Muscle of leg (tissue), 16 donors: ENCODE results near the gene MBOAT1. TPM values are rescaled to one million over a fixed set of nuclear protein-coding genes. Genes with fewer than 3 reads are reported as not detected.

Experiments used
- DNase-seq: peaks from one replicate; pipeline ENCODE4 v3.0.0; 2013
- H3K27ac ChIP-seq: one replicate; pipeline ENCODE4 v1.5.1; 2013; ENCODE audit warnings: mild to moderate bottlenecking, low read length, control low read depth
- H3K27me3 ChIP-seq: one replicate; pipeline ENCODE4 v1.6.1; 2013; ENCODE audit warnings: low read length; ENCODE audit not compliant: control insufficient read depth, insufficient read depth
- H3K36me3 ChIP-seq: one replicate; pipeline ENCODE4 v1.6.1; 2013; ENCODE audit warnings: low read length; ENCODE audit not compliant: control insufficient read depth, insufficient read depth
- H3K4me1 ChIP-seq: one replicate; pipeline ENCODE4 v1.6.1; 2013; ENCODE audit warnings: low read length; ENCODE audit not compliant: control insufficient read depth, insufficient read depth
- H3K4me3 ChIP-seq: one replicate; pipeline ENCODE4 v1.5.1; 2013; ENCODE audit warnings: low read length, control low read depth
- H3K9me3 ChIP-seq: replicated peaks from 2 replicates; pipeline ENCODE4 v1.6.1; 2013; ENCODE audit warnings: low read depth, low read length; ENCODE audit not compliant: control insufficient read depth
- WGBS: methylation state at CpG from one replicate; pipeline ENCODE4 v1.1.5; 2013; ENCODE audit warnings: missing lambda C conversion rate; ENCODE audit not compliant: insufficient coverage; 5-methylcytosine and 5-hydroxymethylcytosine counted together
- long read RNA-seq, 11 donors: transcript quantifications; one replicate each; lab custom pipeline, GENCODE V29; 2026
- polyA plus RNA-seq, 8 donors: library from polyadenylated mRNA; unstranded; fragments of 120-200 nt; gene quantifications; one replicate each; pipeline versions ENCODE4 v1.2.1 to v1.2.3, GENCODE V29; 2013; ENCODE audit warnings: inconsistent platforms in 1 of 8, low replicate concordance in 1 of 8; ENCODE audit not compliant: insufficient read length in 8 of 8, insufficient read depth in 1 of 8
- total RNA-seq: library from RNA; stranded (reverse); fragments of 120-200 nt; gene quantifications from one replicate; pipeline ENCODE4 v1.2.4, GENCODE V29; 2013

The MBOAT1 gene
- total RNA-seq, result 6.1 TPM
- polyA plus RNA-seq, result 1 to 10 TPM; 3.5 to 5.7 (median 4.4) TPM
- long read RNA-seq, donor 1, result 0 reads
- long read RNA-seq, donor 2, result 0 reads
- long read RNA-seq, donor 3, partial matches to known transcripts, result 0 of 2 reads
- long read RNA-seq, donor 3, other reads (novel, unspliced or antisense), result 0 of 2 reads
- long read RNA-seq, donor 4, result 0 reads
- long read RNA-seq, donor 5, result 0 reads
- long read RNA-seq, donor 6, result 0 reads
- long read RNA-seq, donor 7, partial matches to known transcripts, result 0 of 1 reads
- long read RNA-seq, donor 7, other reads (novel, unspliced or antisense), result 0 of 1 reads
- long read RNA-seq, donor 8, result 0 reads
- long read RNA-seq, donor 9, result 0 reads
- long read RNA-seq, donor 10, result 0 reads
- long read RNA-seq, donor 11, result 0 reads

DNA sequence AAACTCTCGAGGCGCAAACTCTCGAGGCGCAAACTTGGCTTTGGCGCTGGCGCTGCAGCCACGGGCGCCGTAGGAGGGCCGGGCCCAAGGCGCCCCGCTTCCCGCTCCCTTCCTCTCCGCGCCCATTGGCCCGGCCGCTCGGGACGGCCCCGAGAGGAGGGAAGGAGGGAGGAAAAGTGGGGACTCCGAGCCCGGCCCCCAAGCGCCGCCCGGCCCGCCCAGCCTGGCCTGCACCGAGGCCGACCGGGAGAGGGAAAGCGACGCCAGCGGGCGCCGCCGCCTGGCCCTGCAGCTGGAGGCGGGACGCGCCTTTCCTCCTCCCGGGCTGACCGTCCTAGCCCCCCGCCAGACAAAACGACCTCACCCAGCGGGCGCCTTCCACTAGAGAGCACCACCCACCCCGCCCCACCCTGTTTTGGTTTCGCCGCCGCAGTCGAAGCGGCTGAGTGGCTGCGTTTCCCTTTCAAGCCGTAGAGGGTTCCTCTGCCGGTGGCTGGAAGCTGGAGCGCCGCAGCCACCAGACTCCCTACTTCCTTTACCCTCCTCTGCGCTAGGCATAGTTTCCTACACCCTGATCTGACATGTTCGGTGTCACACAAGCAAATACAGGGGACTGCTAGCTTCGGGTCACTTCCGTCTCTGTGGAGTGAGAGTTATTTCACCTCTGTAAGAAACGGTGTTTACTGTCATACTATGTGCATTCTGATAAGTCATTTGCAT, at the start of gene MBOAT1:
Gene MBOAT1 (minus strand): TSS at position 78 of the 720 bp plus-strand sequence. CDS start 235 bp downstream, outside the sequence.
- WGBS, result 0% methylated on average over 47 of the region's 60 CpGs
- peak within 1 kb of the TSS; percentile 87 for H3K27ac ChIP-seq
- no peaks in the 10 kb centered on the region for H3K27me3 ChIP-seq
- H3K4me3 ChIP-seq, result peak within 1 kb of the TSS; percentile 83
- H3K9me3 ChIP-seq, result no peaks in the 10 kb centered on the region
- DNase-seq, result peak; percentile 97
- H3K4me1 ChIP-seq, result peaks cover 16% of the 10 kb centered on the region
- no peaks in the 10 kb centered on the region for H3K36me3 ChIP-seq

DNA sequence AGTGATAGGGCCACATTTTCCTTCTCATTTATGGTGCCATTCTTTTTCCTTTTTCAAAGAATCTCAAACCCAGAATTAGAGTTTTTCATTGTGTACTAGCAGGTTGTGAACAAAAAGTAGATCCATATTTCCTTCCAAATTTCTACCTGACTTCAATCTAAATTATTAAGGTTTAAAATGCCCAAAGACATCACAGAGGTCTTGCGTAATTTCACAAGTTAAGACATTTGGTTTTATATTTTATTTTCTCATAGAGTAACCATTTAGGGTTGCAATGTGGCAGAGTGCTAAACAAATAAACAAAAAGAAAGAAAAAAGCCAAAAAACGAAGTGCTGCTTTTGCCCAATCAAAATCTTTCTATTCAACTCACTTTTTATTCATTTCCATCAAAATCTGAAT, 49.4 kb upstream of the MBOAT1 start:
- WGBS, result no CpG with 5 or more reads among the region's 2 CpGs

DNA sequence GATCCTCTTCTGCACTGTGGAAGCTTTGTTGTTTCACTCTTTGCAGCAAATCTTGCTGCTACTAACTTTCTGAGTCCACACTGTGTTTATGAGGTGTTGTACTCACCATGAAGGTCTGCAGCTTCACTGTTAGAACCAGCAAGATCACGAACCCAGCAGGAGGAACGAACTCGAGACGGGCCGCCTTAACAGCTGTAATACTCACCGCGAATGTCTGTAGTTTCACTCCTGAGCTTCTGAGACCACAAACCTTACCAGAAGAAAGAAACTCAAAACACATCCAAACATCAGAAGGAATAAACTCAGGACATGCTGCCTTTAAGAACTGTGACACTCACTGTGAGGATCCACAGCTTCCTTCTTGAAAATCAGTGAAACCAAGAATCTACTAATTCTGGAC, 48.1 kb upstream of the MBOAT1 start:
- Histone ChIP-seq H3K27ac (no peak overlapping the region), H3K4me1 (no peaks in the 10 kb centered on the region), H3K9me3 (peaks cover 4% of the 10 kb centered on the region), H3K4me3 (no peak overlapping the region), H3K27me3 (no peaks in the 10 kb centered on the region), H3K36me3 (no peaks in the 10 kb centered on the region)
- WGBS, result 89% methylated on average over 5 of the region's 7 CpGs
- no peak for DNase-seq

More for the DNA sequence above, 49.4 kb upstream of the MBOAT1 start:
- DNase-seq, result no peak
- Histone ChIP-seq H3K27ac (no peak overlapping the region), H3K36me3 (no peaks in the 10 kb centered on the region), H3K4me3 (no peak overlapping the region), H3K27me3 (no peaks in the 10 kb centered on the region), H3K9me3 (peaks cover 4% of the 10 kb centered on the region), H3K4me1 (no peaks in the 10 kb centered on the region)

- no peaks in the 10 kb centered on the region for H3K4me1 ChIP-seq
- H3K36me3 ChIP-seq, result no peaks in the 10 kb centered on the region
- H3K9me3 ChIP-seq, result peaks cover 4% of the 10 kb centered on the region
- no peak for DNase-seq
- 91% methylated on average over 31 of the region's 48 CpGs for WGBS
- H3K27ac ChIP-seq, result no peak overlapping the region
- H3K4me3 ChIP-seq, result no peak overlapping the region
- no peaks in the 10 kb centered on the region for H3K27me3 ChIP-seq
These were observed 47.2 kb upstream of the MBOAT1 start for GRCh38 chr6:20259316-20260049.

GRCh38 chr6:20255428-20255827, 43.2 kb upstream of the MBOAT1 start:
- H3K27ac ChIP-seq, result no peak overlapping the region
- no peak for DNase-seq
- no peaks in the 10 kb centered on the region for H3K4me1 ChIP-seq
- no peak overlapping the region for H3K4me3 ChIP-seq
- no peaks in the 10 kb centered on the region for H3K9me3 ChIP-seq
- H3K36me3 ChIP-seq, result no peaks in the 10 kb centered on the region
- H3K27me3 ChIP-seq, result no peaks in the 10 kb centered on the region

GRCh38 chr6:20254295-20254694, 42.0 kb upstream of the MBOAT1 start:
- Histone ChIP-seq H3K4me3 (no peak overlapping the region), H3K4me1 (no peaks in the 10 kb centered on the region), H3K27me3 (no peaks in the 10 kb centered on the region), H3K27ac (no peak overlapping the region), H3K36me3 (no peaks in the 10 kb centered on the region), H3K9me3 (no peaks in the 10 kb centered on the region)
- no peak for DNase-seq

GRCh38 chr6:20253021-20253420, 40.8 kb upstream of the MBOAT1 start:
- Histone ChIP-seq H3K27ac (no peak overlapping the region), H3K4me3 (no peak overlapping the region), H3K9me3 (no peaks in the 10 kb centered on the region), H3K36me3 (no peaks in the 10 kb centered on the region), H3K4me1 (no peaks in the 10 kb centered on the region), H3K27me3 (no peaks in the 10 kb centered on the region)
- no peak for DNase-seq
- 43% methylated on average over 2 of the region's 2 CpGs for WGBS

GRCh38 chr6:20252311-20252710, 40.0 kb upstream of the MBOAT1 start:
- Histone ChIP-seq H3K36me3 (no peaks in the 10 kb centered on the region), H3K4me1 (no peaks in the 10 kb centered on the region), H3K4me3 (no peak overlapping the region), H3K9me3 (no peaks in the 10 kb centered on the region), H3K27ac (no peak overlapping the region), H3K27me3 (no peaks in the 10 kb centered on the region)
- no peak for DNase-seq
- WGBS, result 71% methylated on average over 5 of the region's 6 CpGs

DNA sequence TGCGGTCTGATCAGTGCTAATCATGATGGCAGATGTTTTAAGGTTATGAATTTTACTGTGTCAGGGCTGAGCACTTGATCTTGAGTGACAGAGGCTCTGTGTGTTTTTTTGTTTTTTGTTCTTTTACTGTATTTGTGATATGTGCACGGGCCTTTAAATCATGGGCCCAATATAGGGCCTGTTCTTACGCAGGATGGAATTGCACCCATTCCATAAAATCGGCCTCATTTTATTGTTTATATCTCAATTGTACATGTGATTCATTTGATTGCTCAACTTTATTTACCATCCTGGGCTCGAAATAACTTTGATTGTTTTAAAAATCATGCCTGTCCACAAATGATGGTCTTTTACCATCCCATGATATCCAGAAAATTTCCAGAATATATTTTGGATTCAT, 39.3 kb upstream of the MBOAT1 start:
- H3K27me3 ChIP-seq, result no peaks in the 10 kb centered on the region
- H3K9me3 ChIP-seq, result no peaks in the 10 kb centered on the region
- no peaks in the 10 kb centered on the region for H3K4me1 ChIP-seq
- no peak overlapping the region for H3K27ac ChIP-seq
- H3K4me3 ChIP-seq, result no peak overlapping the region
- H3K36me3 ChIP-seq, result no peaks in the 10 kb centered on the region
- no peak for DNase-seq
- WGBS, result 83% methylated on average over 1 of the region's 5 CpGs

DNA sequence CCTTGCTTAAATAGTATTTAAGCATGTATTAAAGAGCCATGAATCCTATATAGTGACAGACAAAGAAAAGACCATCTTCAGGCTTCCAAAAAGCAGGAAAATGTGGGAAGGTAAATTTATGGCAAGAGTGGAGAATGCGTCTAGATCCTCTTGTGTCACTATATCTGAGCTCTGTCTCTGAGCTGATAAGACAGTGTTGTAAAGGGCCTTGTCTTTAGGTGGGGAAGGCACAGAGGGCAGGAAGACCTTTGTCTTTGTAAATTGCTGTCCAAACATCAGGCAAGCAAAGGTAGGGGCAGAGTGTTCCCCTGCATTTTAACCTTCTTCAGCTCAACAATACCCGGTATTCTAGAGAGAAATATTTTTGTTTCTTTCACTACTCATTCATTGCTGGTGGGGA, 33.9 kb upstream of the MBOAT1 start:
- Histone ChIP-seq H3K4me3 (no peak overlapping the region), H3K36me3 (no peaks in the 10 kb centered on the region), H3K4me1 (no peaks in the 10 kb centered on the region), H3K9me3 (no peaks in the 10 kb centered on the region), H3K27me3 (no peaks in the 10 kb centered on the region), H3K27ac (no peak overlapping the region)
- 27% methylated on average over 1 of the region's 2 CpGs for WGBS
- DNase-seq, result no peak
